ENCODE measurements around the gene PRKCZ.

DNA sequence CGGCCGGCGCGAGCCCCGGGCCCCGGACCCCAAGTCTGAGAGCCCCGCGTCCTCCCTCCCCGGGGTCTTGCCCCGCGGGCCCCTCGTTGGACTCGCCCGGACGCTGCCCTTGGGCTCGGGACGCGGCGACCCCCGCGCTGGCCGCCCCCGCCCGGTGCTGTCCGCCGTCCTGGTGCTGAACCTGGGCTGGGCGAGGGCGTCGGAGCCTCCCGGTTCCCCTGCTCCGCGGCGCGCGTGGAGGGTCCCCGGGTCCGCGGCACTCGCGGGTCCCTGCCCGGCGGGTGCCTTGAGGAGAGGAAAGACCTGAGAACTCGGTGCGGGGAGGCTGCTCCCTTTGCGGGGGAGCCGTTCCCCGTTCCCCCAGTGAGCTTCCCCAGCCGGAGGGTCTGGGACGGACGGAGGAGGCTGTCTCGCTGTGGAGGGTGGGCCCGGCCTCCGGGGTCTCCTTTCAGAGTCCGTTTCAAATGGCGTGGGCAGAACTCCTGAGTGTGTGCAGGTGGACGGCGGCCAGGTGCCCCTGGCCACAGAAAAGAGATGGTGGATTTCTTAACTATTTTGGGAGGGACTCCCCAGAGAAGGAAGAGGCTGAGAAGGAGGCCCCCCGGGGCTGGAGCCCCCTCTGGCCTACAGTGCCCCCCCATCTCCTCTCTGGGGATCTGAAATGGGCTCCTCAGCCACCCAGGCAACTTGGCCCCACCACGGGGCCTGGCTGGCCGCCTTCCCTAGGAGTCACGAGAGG lies 30.5 kb upstream of the PRKCZ start:
- TF ChIP-seq EZH2 (IDR thresholded peaks at IDR 0.05; ENCODE audit: insufficient read depth, low read length), result peak; percentile 72
- TF ChIP-seq, protein P1, sequence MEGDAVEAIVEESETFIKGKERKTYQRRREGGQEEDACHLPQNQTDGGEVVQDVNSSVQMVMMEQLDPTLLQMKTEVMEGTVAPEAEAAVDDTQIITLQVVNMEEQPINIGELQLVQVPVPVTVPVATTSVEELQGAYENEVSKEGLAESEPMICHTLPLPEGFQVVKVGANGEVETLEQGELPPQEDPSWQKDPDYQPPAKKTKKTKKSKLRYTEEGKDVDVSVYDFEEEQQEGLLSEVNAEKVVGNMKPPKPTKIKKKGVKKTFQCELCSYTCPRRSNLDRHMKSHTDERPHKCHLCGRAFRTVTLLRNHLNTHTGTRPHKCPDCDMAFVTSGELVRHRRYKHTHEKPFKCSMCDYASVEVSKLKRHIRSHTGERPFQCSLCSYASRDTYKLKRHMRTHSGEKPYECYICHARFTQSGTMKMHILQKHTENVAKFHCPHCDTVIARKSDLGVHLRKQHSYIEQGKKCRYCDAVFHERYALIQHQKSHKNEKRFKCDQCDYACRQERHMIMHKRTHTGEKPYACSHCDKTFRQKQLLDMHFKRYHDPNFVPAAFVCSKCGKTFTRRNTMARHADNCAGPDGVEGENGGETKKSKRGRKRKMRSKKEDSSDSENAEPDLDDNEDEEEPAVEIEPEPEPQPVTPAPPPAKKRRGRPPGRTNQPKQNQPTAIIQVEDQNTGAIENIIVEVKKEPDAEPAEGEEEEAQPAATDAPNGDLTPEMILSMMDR (IDR thresholded peaks at IDR 0.05; ENCODE audit: insufficient read depth, low read depth, low read length), result no peak

Measured in astrocyte (in vitro differentiated cells and primary cell).